Smooth muscle cell (in vitro differentiated cells): ENCODE measurements around the gene EFCAB13. TPM values are rescaled to one million over a fixed set of nuclear protein-coding genes. Genes with fewer than 3 reads are reported as not detected.
"Not testable (repeated sequence)": the region's sequence is repeated elsewhere in the genome, so short reads cannot be mapped to it uniquely, and the experiment has no call there.

ENCODE experiments used
- DNase-seq: peaks from one replicate; lab custom pipeline; 2025; ENCODE audit not compliant: unreplicated experiment; lab: John Stamatoyannopoulos, UW
- H2AFZ ChIP-seq: fragments of 200-600 bp; sonication (generic); 2 replicates; pipeline ENCODE4 v1.6.0; 2016; ENCODE audit warnings: antibody characterized with exemption, low read depth, mild to moderate bottlenecking
- H3F3A ChIP-seq: fragments of 200-600 bp; sonication (generic); 2 replicates; pipeline ENCODE4 v1.6.0; 2017; ENCODE audit warnings: antibody characterized with exemption, low read depth
- H3K27ac ChIP-seq: fragments of 200-600 bp; sonication (generic); 2 replicates; pipeline ENCODE4 v1.5.1; 2016; ENCODE audit warnings: low read depth, mild to moderate bottlenecking
- H3K27me3 ChIP-seq: fragments of 200-600 bp; sonication (generic); 2 replicates; pipeline ENCODE4 v1.6.1; 2016; ENCODE audit warnings: low read depth, mild to moderate bottlenecking
- H3K36me3 ChIP-seq: fragments of 200-600 bp; sonication (generic); 2 replicates; pipeline ENCODE4 v1.5.1; 2016; ENCODE audit warnings: low read depth
- H3K4me1 ChIP-seq: fragments of 200-600 bp; sonication (generic); 2 replicates; pipeline ENCODE4 v1.5.1; 2016; ENCODE audit warnings: low read depth
- H3K4me2 ChIP-seq: fragments of 200-600 bp; sonication (generic); 2 replicates; pipeline ENCODE4 v1.6.0; 2016; ENCODE audit warnings: mild to moderate bottlenecking
- H3K4me3 ChIP-seq: fragments of 200-600 bp; sonication (generic); 2 replicates; pipeline ENCODE4 v1.5.1; 2016; ENCODE audit warnings: mild to moderate bottlenecking
- H3K79me2 ChIP-seq: fragments of 200-600 bp; sonication (generic); 2 replicates; pipeline ENCODE4 v1.6.0; 2016; ENCODE audit warnings: low read depth, mild to moderate bottlenecking
- H3K9ac ChIP-seq: fragments of 200-600 bp; sonication (generic); 2 replicates; pipeline ENCODE4 v1.6.0; 2016; ENCODE audit warnings: low read depth
- H3K9me3 ChIP-seq: fragments of 200-600 bp; sonication (generic); replicated peaks from 2 replicates; pipeline ENCODE4 v1.5.1; 2016; ENCODE audit warnings: low read depth
- H4K20me1 ChIP-seq: fragments of 200-600 bp; sonication (generic); 2 replicates; pipeline ENCODE4 v1.6.0; 2016; ENCODE audit warnings: low read depth
- CTCF ChIP-seq: fragments of 200-600 bp; sonication (generic); IDR thresholded peaks from 2 replicates; pipeline ENCODE4 v1.5.1; 2017; ENCODE audit warnings: borderline replicate concordance, mild to moderate bottlenecking, antibody characterized with exemption; ENCODE audit not compliant: insufficient read depth, poor library complexity, severe bottlenecking
- WGBS: methylation state at CpG from one replicate; pipeline ENCODE4 v1.1.7; 2016; ENCODE audit warnings: low lambda C conversion rate; 5-methylcytosine and 5-hydroxymethylcytosine counted together
- polyA plus RNA-seq: library from polyadenylated mRNA; unstranded; fragments of >200 nt; fragmentation: Nextera tagmentation; extraction: Ambion mirVana; gene quantifications from 2 replicates; pipeline ENCODE4 v1.2.1, GENCODE V29; 2016
- total RNA-seq: library from RNA; depleted of rRNA; stranded (reverse); fragments of >200 nt; gene quantifications from 2 replicates; pipeline ENCODE4 v1.2.3, GENCODE V29; 2014

The EFCAB13 gene
- total and polyA plus RNA-seq, 2 experiments from 2014 or later: 1.2 to 4.6 TPM

- no peaks in the 10 kb centered on the region for H4K20me1 ChIP-seq
- no peaks in the 10 kb centered on the region for H3K36me3 ChIP-seq
- H3F3A ChIP-seq: no peaks in the 10 kb centered on the region
- no peaks in the 10 kb centered on the region for H3K79me2 ChIP-seq
- no peak overlapping the region for H3K4me3 ChIP-seq
- no peak for DNase-seq
- H3K4me2 ChIP-seq: no peak overlapping the region
- H2AFZ ChIP-seq: no peak overlapping the region
- peaks cover 4% of the 10 kb centered on the region for H3K4me1 ChIP-seq
- H3K9ac ChIP-seq: no peak overlapping the region
- no peak overlapping the region for H3K27ac ChIP-seq
- no peaks in the 10 kb centered on the region for H3K9me3 ChIP-seq
- 94% methylated on average over 1 of the region's 1 CpG for WGBS
- no peak for TF ChIP-seq CTCF
- H3K27me3 ChIP-seq: no peaks in the 10 kb centered on the region
Measured at GRCh38 chr17:47414612-47415011, 90.9 kb downstream of the EFCAB13 start.

GRCh38 chr17:47423406-47424295, 99.9 kb downstream of the EFCAB13 start:
- Histone ChIP-seq H2AFZ (no peak overlapping the region), H3K4me2 (peak overlapping the region; percentile 96), H3K4me3 (peak overlapping the region; percentile 62), H3K27me3 (peaks cover 30% of the 10 kb centered on the region), H3K9ac (no peak overlapping the region), H3K4me1 (no peaks in the 10 kb centered on the region), H3F3A (no peaks in the 10 kb centered on the region), H3K9me3 (no peaks in the 10 kb centered on the region), H3K79me2 (no peaks in the 10 kb centered on the region), H3K27ac (no peak overlapping the region), H3K36me3 (no peaks in the 10 kb centered on the region), H4K20me1 (peaks cover 4% of the 10 kb centered on the region)
- WGBS: 6% methylated on average over 107 of the region's 113 CpGs
- TF ChIP-seq CTCF: no peak
- DNase-seq: no peak

GRCh38 chr17:47425233-47425632, 101.5 kb downstream of the EFCAB13 start:
- H3K27me3 ChIP-seq: peaks cover 30% of the 10 kb centered on the region
- H2AFZ ChIP-seq, H4K20me1 ChIP-seq, DNase-seq, H3F3A ChIP-seq, H3K4me3 ChIP-seq, H3K79me2 ChIP-seq, H3K9ac ChIP-seq, H3K4me1 ChIP-seq, H3K9me3 ChIP-seq, H3K36me3 ChIP-seq, H3K4me2 ChIP-seq, H3K27ac ChIP-seq: not testable (repeated sequence)
- WGBS: 95% methylated on average over 3 of the region's 3 CpGs

GRCh38 chr17:47425887-47426635, 102.3 kb downstream of the EFCAB13 start:
- not testable (repeated sequence) for H4K20me1 ChIP-seq, H3K79me2 ChIP-seq, H3F3A ChIP-seq, H3K9me3 ChIP-seq, H3K4me3 ChIP-seq, H3K4me1 ChIP-seq, H3K36me3 ChIP-seq, H3K4me2 ChIP-seq, H2AFZ ChIP-seq, DNase-seq, H3K9ac ChIP-seq, H3K27ac ChIP-seq
- WGBS: 96% methylated on average over 3 of the region's 3 CpGs
- H3K27me3 ChIP-seq: peaks cover 30% of the 10 kb centered on the region
